Astrocyte (in vitro differentiated cells and primary cell): ENCODE data around the gene ISCU.

Experiments
- CTCF ChIP-seq: IDR thresholded peaks from 2 replicates; pipeline ENCODE4 v1.5.1; 2011; ENCODE audit warnings: low read depth, mild to moderate bottlenecking, inconsistent platforms, low read length, moderate library complexity; ENCODE audit not compliant: insufficient read depth
- EZH2 ChIP-seq: IDR thresholded peaks from 2 replicates; pipeline ENCODE4 v1.6.1; 2012; ENCODE audit warnings: mild to moderate bottlenecking, low read length, inconsistent platforms; ENCODE audit not compliant: insufficient read depth

GRCh38 chr12:108582978-108583770, 20.8 kb downstream of the ISCU start:
- TF ChIP-seq CTCF = no peak
- no peak for TF ChIP-seq EZH2
